Trophoblast cell (in vitro differentiated cells and primary cell): Measurements from ENCODE around the gene SH3BP5L.

Source experiments
- DNase-seq, 2 donors: peaks; one replicate each; pipeline ENCODE4 v3.0.0-alpha.2; 2016
- H2AFZ ChIP-seq: 2 replicates; pipeline ENCODE4 v1.6.1; 2013; ENCODE audit warnings: low read length, moderate library complexity, mild to moderate bottlenecking; ENCODE audit not compliant: insufficient read depth, poor library complexity
- H2AK5ac ChIP-seq: 2 replicates; pipeline ENCODE4 v1.6.1; 2013; ENCODE audit warnings: mild to moderate bottlenecking, low read length
- H2BK120ac ChIP-seq: 2 replicates; pipeline ENCODE4 v1.6.1; 2013; ENCODE audit warnings: low read length, mild to moderate bottlenecking, moderate library complexity; ENCODE audit not compliant: insufficient read depth, poor library complexity
- H2BK12ac ChIP-seq: 2 replicates; pipeline ENCODE4 v1.6.1; 2013; ENCODE audit warnings: mild to moderate bottlenecking, low read length, moderate library complexity
- H2BK5ac ChIP-seq: 2 replicates; pipeline ENCODE4 v1.6.1; 2013; ENCODE audit warnings: low read length, low read depth, moderate library complexity, mild to moderate bottlenecking; ENCODE audit not compliant: poor library complexity
- H3K14ac ChIP-seq: 2 replicates; pipeline ENCODE4 v1.6.1; 2013; ENCODE audit warnings: mild to moderate bottlenecking, low read length
- H3K18ac ChIP-seq: 2 replicates; pipeline ENCODE4 v1.6.1; 2013; ENCODE audit warnings: mild to moderate bottlenecking, low read length
- H3K23ac ChIP-seq: 2 replicates; pipeline ENCODE4 v1.6.1; 2013; ENCODE audit warnings: low read length
- H3K27ac ChIP-seq: 2 replicates; pipeline ENCODE4 v1.5.1; 2013; ENCODE audit warnings: low read depth, mild to moderate bottlenecking, inconsistent platforms, low read length, moderate library complexity
- H3K27me3 ChIP-seq: 2 replicates; pipeline ENCODE4 v1.6.1; 2013; ENCODE audit warnings: inconsistent platforms, mild to moderate bottlenecking, low read length, moderate library complexity; ENCODE audit not compliant: insufficient read depth
- H3K36me3 ChIP-seq, 2 experiments: 1 replicate in 1 of 2; 2 replicates in 1 of 2; pipeline ENCODE4 v1.6.1; 2013; ENCODE audit warnings: low read length in 2 of 2, mild to moderate bottlenecking in 2 of 2, moderate library complexity in 1 of 2; ENCODE audit not compliant: insufficient read depth in 2 of 2, control insufficient read depth in 1 of 2
- H3K4ac ChIP-seq: 2 replicates; pipeline ENCODE4 v1.6.1; 2013; ENCODE audit warnings: low read depth, mild to moderate bottlenecking, low read length, moderate library complexity
- H3K4me1 ChIP-seq, 2 experiments: 1 replicate in 1 of 2; 2 replicates in 1 of 2; pipeline ENCODE4 v1.6.1; 2013; ENCODE audit warnings: low read length in 2 of 2, mild to moderate bottlenecking in 2 of 2, moderate library complexity in 1 of 2; ENCODE audit not compliant: insufficient read depth in 2 of 2, control insufficient read depth in 1 of 2
- H3K4me2 ChIP-seq: 2 replicates; pipeline ENCODE4 v1.6.1; 2013; ENCODE audit warnings: inconsistent platforms, mild to moderate bottlenecking, low read length, moderate library complexity
- H3K4me3 ChIP-seq: 2 replicates; pipeline ENCODE4 v1.5.1; 2013; ENCODE audit warnings: mild to moderate bottlenecking, low read depth, low read length, inconsistent platforms
- H3K79me1 ChIP-seq: one replicate; pipeline ENCODE4 v1.6.1; 2013; ENCODE audit warnings: low read length
- H3K79me2 ChIP-seq: 2 replicates; pipeline ENCODE4 v1.6.1; 2013; ENCODE audit warnings: low read length, mild to moderate bottlenecking; ENCODE audit not compliant: control insufficient read depth, insufficient read depth, poor library complexity
- H3K9ac ChIP-seq: 2 replicates; pipeline ENCODE4 v1.6.1; 2013; ENCODE audit warnings: mild to moderate bottlenecking, low read length
- H3K9me3 ChIP-seq: 2 replicates; pipeline ENCODE4 v1.6.1; 2013; ENCODE audit warnings: low read depth, mild to moderate bottlenecking, control low read depth, inconsistent platforms, low read length; ENCODE audit not compliant: insufficient read depth
- H4K12ac ChIP-seq: 2 replicates; pipeline ENCODE4 v1.6.1; 2013; ENCODE audit warnings: low read depth, mild to moderate bottlenecking, low read length, moderate library complexity
- H4K8ac ChIP-seq: 2 replicates; pipeline ENCODE4 v1.6.1; 2013; ENCODE audit warnings: low read depth, mild to moderate bottlenecking, low read length, moderate library complexity
- H4K91ac ChIP-seq: one replicate; pipeline ENCODE4 v1.6.1; 2013; ENCODE audit warnings: low read depth, mild to moderate bottlenecking, low read length, moderate library complexity
- WGBS: extraction: QIAGEN DNeasy Blood & Tissue Kit; methylation state at CpG from one replicate; pipeline ENCODE4 v1.1.7; 2013; ENCODE audit warnings: missing lambda C conversion rate; ENCODE audit not compliant: insufficient read length, insufficient coverage; ENCODE audit errors: extremely low coverage; 5-methylcytosine and 5-hydroxymethylcytosine counted together

SH3BP5L gene

GRCh38 chr1:248779350-248779749 lies 46.4 kb downstream of the SH3BP5L start:
- no peak overlapping the region for H3K27ac ChIP-seq
- no peak overlapping the region for H2BK5ac ChIP-seq
- H2AFZ ChIP-seq, result no peak overlapping the region
- no peaks in the 10 kb centered on the region for H3K4me1 ChIP-seq
- H3K27me3 ChIP-seq, result no peaks in the 10 kb centered on the region
- H2AK5ac ChIP-seq, result no peak overlapping the region
- H3K36me3 ChIP-seq, result no peaks in the 10 kb centered on the region
- H3K9ac ChIP-seq, result no peak overlapping the region
- no peak overlapping the region for H2BK120ac ChIP-seq
- WGBS, result no CpG with 5 or more reads among the region's 2 CpGs
- H4K12ac ChIP-seq, result no peak overlapping the region
- no peak overlapping the region for H2BK12ac ChIP-seq
- H3K23ac ChIP-seq, result no peak overlapping the region
- H4K8ac ChIP-seq, result no peak overlapping the region
- H3K4me2 ChIP-seq, result no peak overlapping the region
- no peak overlapping the region for H4K91ac ChIP-seq
- H3K18ac ChIP-seq, result no peak overlapping the region
- H3K4ac ChIP-seq, result no peak overlapping the region
- H3K9me3 ChIP-seq, result peaks cover 26% of the 10 kb centered on the region
- no peaks in the 10 kb centered on the region for H3K79me1 ChIP-seq
- no peaks in the 10 kb centered on the region for H3K79me2 ChIP-seq
- no peak overlapping the region for H3K4me3 ChIP-seq
- no peak overlapping the region for H3K14ac ChIP-seq
- DNase-seq, result no peak

DNA sequence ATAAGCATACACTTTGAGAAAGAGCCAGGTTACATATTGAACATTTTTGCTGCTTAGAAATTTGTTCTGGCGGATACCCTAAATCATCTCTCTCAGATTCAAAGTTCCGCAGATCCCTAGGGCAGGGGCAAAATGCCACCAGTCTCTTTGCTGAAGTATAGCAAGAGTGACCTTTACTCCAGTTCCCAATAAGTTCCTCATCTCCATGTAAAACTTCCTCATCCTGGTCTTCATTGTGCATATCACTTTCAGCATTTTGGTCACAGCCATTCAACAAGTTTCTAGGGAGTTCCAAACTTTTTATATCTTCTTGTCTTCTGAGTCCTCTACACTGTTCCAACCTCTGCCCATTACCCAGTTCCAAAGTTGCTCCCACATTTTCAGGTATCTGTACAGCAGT lies 46.8 kb downstream of the SH3BP5L start:
- H4K91ac ChIP-seq, result no peak overlapping the region
- no peak overlapping the region for H2BK5ac ChIP-seq
- peaks cover 24% of the 10 kb centered on the region for H3K9me3 ChIP-seq
- H3K79me1 ChIP-seq, result no peaks in the 10 kb centered on the region
- H2AFZ ChIP-seq, result no peak overlapping the region
- H2AK5ac ChIP-seq, result no peak overlapping the region
- H2BK120ac ChIP-seq, result no peak overlapping the region
- H3K4me3 ChIP-seq, result no peak overlapping the region
- no CpG with 5 or more reads among the region's 2 CpGs for WGBS
- H3K79me2 ChIP-seq, result no peaks in the 10 kb centered on the region
- H3K27me3 ChIP-seq, result no peaks in the 10 kb centered on the region
- H3K18ac ChIP-seq, result no peak overlapping the region
- no peak for DNase-seq
- no peaks in the 10 kb centered on the region for H3K36me3 ChIP-seq
- H3K9ac ChIP-seq, result no peak overlapping the region
- no peak overlapping the region for H2BK12ac ChIP-seq
- no peak overlapping the region for H3K14ac ChIP-seq
- no peak overlapping the region for H3K4ac ChIP-seq
- H3K4me1 ChIP-seq, result no peaks in the 10 kb centered on the region
- H4K8ac ChIP-seq, result no peak overlapping the region
- H4K12ac ChIP-seq, result no peak overlapping the region
- H3K27ac ChIP-seq, result no peak overlapping the region
- H3K4me2 ChIP-seq, result no peak overlapping the region
- H3K23ac ChIP-seq, result no peak overlapping the region

DNA sequence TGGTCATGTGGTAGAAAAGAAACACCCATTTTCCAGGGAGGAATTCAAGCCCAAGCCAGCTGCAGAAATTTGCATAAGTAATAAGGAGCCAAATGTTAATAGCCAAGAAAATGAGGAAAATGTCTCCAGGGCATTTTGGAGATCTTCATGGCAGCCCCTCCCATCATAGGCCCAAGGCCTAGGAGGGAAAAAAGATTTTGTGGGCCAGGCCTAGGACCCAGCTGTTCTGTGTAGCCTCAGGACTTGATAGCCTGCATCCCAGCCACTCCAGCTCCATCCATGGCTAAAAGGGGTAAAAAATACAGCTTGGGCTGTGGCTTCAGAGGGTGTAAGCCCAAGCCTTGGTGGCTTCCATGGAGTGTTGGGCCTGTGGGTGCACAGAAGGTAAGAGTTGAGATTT lies 48.7 kb downstream of the SH3BP5L start:
- no peak overlapping the region for H3K4me2 ChIP-seq
- no peaks in the 10 kb centered on the region for H3K4me1 ChIP-seq
- no peak overlapping the region for H3K27ac ChIP-seq
- no peak overlapping the region for H4K12ac ChIP-seq
- H4K8ac ChIP-seq, result no peak overlapping the region
- H3K18ac ChIP-seq, result no peak overlapping the region
- H3K79me2 ChIP-seq, result no peaks in the 10 kb centered on the region
- no peak overlapping the region for H3K23ac ChIP-seq
- no peaks in the 10 kb centered on the region for H3K36me3 ChIP-seq
- no peaks in the 10 kb centered on the region for H3K79me1 ChIP-seq
- no peak overlapping the region for H2BK120ac ChIP-seq
- no peak overlapping the region for H3K4me3 ChIP-seq
- no peak overlapping the region for H2AFZ ChIP-seq
- no peak overlapping the region for H2BK12ac ChIP-seq
- DNase-seq, result no peak
- no peak overlapping the region for H2AK5ac ChIP-seq
- no peak overlapping the region for H3K14ac ChIP-seq
- no peak overlapping the region for H3K4ac ChIP-seq
- H3K9me3 ChIP-seq, result peaks cover 12% of the 10 kb centered on the region
- H3K27me3 ChIP-seq, result no peaks in the 10 kb centered on the region
- H4K91ac ChIP-seq, result no peak overlapping the region
- H3K9ac ChIP-seq, result no peak overlapping the region
- H2BK5ac ChIP-seq, result no peak overlapping the region

GRCh38 chr1:248775441-248775840 lies 50.3 kb downstream of the SH3BP5L start:
- Histone ChIP-seq H4K8ac (no peak overlapping the region), H3K4ac (no peak overlapping the region), H3K4me1 (no peaks in the 10 kb centered on the region), H4K12ac (no peak overlapping the region), H3K23ac (no peak overlapping the region), H2AK5ac (no peak overlapping the region), H3K18ac (no peak overlapping the region), H2BK12ac (no peak overlapping the region), H3K9me3 (peaks cover 12% of the 10 kb centered on the region), H3K79me1 (no peaks in the 10 kb centered on the region), H4K91ac (no peak overlapping the region), H3K4me3 (no peak overlapping the region), H2AFZ (no peak overlapping the region), H3K4me2 (no peak overlapping the region), H2BK120ac (no peak overlapping the region), H3K14ac (no peak overlapping the region), H3K36me3 (no peaks in the 10 kb centered on the region), H3K9ac (no peak overlapping the region), H2BK5ac (no peak overlapping the region), H3K27ac (no peak overlapping the region), H3K27me3 (no peaks in the 10 kb centered on the region), H3K79me2 (no peaks in the 10 kb centered on the region)
- no peak for DNase-seq
- no CpG with 5 or more reads among the region's 4 CpGs for WGBS
